RWPE1 (cell line): ENCODE measurements around the gene CXCL13.
"Not testable (repeated sequence)": the region's sequence is repeated elsewhere in the genome, so short reads cannot be mapped to it uniquely, and the experiment has no call there.

Experiments used
- CTCF ChIA-PET: fragments of 350-600 bp; sonication (Branson Sonifier 250); formaldehyde crosslinking; extraction: SDS; loops from one replicate; lab custom pipeline; 2021; lab: Yijun Ruan, JAX
- POLR2A ChIA-PET: fragments of 400-600 bp; formaldehyde crosslinking; extraction: SDS; loops from one replicate; lab custom pipeline; 2020; ENCODE audit warnings: antibody characterized with exemption; ENCODE audit not compliant: low non-redundant PET; lab: Yijun Ruan, JAX
- DNase-seq: peaks from one replicate; pipeline ENCODE4 v3.0.0; 2012; ENCODE audit warnings: low spot score
- H3K27ac ChIP-seq: fragments of 450-650 bp; 2 replicates; pipeline ENCODE4 v1.5.1; 2017
- CTCF ChIP-seq: fragments of 450-650 bp; conservative IDR thresholded peaks from 2 replicates; pipeline ENCODE4 v1.5.1; 2017; ENCODE audit warnings: low read depth, mild to moderate bottlenecking

CXCL13 gene

GRCh38 chr4:77629885-77630284 is 24.3 kb downstream of the CXCL13 start:
- no peak overlapping the region for H3K27ac ChIP-seq
- ChIA-PET POLR2A (no interaction called here), CTCF (interaction anchor here (0.6 to 1.2 kb wide), 3 partner anchors 9 to 263 kb away, joined by 3 to 5 read pairs (median 3); no protein-coding TSS in a partner anchor)
- no peak for TF ChIP-seq CTCF
- DNase-seq, result no peak

GRCh38 chr4:77631276-77631675 is 25.7 kb downstream of the CXCL13 start:
- DNase-seq, result no peak
- TF ChIP-seq CTCF, result no peak
- ChIA-PET POLR2A (no interaction called here), CTCF (interaction anchor here (0.7 kb wide), 1 partner anchor 931 kb away, joined by 3 read pairs; no protein-coding TSS in a partner anchor)
- H3K27ac ChIP-seq, result no peak overlapping the region

GRCh38 chr4:77634132-77634785 is 28.6 kb downstream of the CXCL13 start:
- no peak for DNase-seq
- ChIA-PET POLR2A (no interaction called here), CTCF (interaction anchor here (0.6 kb wide), 1 partner anchor 33 kb away, joined by 3 read pairs; no protein-coding TSS in a partner anchor)

GRCh38 chr4:77635246-77635645 is 29.6 kb downstream of the CXCL13 start:
- no peak for DNase-seq
- POLR2A ChIA-PET, result no interaction called here
- no peak for TF ChIP-seq CTCF
- H3K27ac ChIP-seq, result no peak overlapping the region
- CTCF ChIA-PET, result no interaction called here

More at GRCh38 chr4:77634132-77634785, 28.6 kb downstream of the CXCL13 start:
- no peak overlapping the region for H3K27ac ChIP-seq
- TF ChIP-seq CTCF, result no peak

GRCh38 chr4:77635876-77636275 is 30.3 kb downstream of the CXCL13 start:
- ChIA-PET CTCF (no interaction called here), POLR2A (no interaction called here)
- TF ChIP-seq CTCF, result no peak
- peak overlapping the region; percentile 69 for H3K27ac ChIP-seq
- DNase-seq, result no peak

- ChIA-PET CTCF (no interaction called here), POLR2A (no interaction called here)
- TF ChIP-seq CTCF, result no peak
- DNase-seq, result peak; percentile 75
- peak overlapping the region; percentile 69 for H3K27ac ChIP-seq
These were observed 31.3 kb downstream of the CXCL13 start for GRCh38 chr4:77636902-77637301.

- H3K27ac ChIP-seq, POLR2A ChIA-PET, DNase-seq, CTCF ChIA-PET: not testable (repeated sequence)
These were observed 38.4 kb downstream of the CXCL13 start for GRCh38 chr4:77644069-77644468.
